OCI-LY3 (cell line): ENCODE results near the gene CREBBP.

Source experiments
- EZH2phosphoT487 ChIP-seq: fragments of 200-600 bp; shearing (Covaris generic); IDR thresholded peaks from 2 replicates; pipeline ENCODE4 v1.6.1; 2018; ENCODE audit warnings: antibody characterized with exemption, mixed run types, low read depth
- TF ChIP-seq, protein P1 (sequence below): fragments of 200-600, 300-600 bp; sonication (generic); IDR thresholded peaks from 2 replicates; pipeline ENCODE4 v1.5.1; 2014; ENCODE audit warnings: antibody characterized with exemption, low read length, low read depth

DNA sequence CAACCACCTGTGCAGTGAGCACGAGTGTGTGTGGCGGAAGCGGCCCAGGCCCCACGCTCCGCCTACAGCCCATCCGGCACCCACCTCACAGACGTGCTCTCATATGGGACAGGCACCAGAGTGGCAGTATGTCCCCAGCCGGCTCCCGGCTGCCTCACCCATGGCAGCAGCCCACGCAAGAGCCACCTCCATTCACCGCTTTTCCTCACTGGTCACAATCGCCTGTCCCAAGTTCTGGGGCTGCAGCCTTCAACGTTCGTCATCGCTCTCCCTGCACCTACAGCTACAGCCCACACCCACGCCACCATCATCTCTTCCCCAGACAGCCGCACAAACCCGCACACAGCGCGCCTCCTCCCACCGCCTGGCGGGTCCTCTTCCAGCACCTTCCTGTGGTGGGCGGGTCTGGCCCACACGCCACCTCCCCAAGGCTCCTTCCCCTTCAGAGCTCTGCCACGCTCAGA is 145.7 kb downstream of the CREBBP start:
- TF ChIP-seq, protein P1, sequence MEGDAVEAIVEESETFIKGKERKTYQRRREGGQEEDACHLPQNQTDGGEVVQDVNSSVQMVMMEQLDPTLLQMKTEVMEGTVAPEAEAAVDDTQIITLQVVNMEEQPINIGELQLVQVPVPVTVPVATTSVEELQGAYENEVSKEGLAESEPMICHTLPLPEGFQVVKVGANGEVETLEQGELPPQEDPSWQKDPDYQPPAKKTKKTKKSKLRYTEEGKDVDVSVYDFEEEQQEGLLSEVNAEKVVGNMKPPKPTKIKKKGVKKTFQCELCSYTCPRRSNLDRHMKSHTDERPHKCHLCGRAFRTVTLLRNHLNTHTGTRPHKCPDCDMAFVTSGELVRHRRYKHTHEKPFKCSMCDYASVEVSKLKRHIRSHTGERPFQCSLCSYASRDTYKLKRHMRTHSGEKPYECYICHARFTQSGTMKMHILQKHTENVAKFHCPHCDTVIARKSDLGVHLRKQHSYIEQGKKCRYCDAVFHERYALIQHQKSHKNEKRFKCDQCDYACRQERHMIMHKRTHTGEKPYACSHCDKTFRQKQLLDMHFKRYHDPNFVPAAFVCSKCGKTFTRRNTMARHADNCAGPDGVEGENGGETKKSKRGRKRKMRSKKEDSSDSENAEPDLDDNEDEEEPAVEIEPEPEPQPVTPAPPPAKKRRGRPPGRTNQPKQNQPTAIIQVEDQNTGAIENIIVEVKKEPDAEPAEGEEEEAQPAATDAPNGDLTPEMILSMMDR = no peak
- TF ChIP-seq EZH2phosphoT487 = no peak
